ENCODE data around the gene ILK.

The ILK gene

GRCh38 chr11:6638429-6638828 is 34.9 kb downstream of the ILK start:
- DNase-seq: no peak

GRCh38 chr11:6640036-6640984 is 36.7 kb downstream of the ILK start:
- no peak for DNase-seq

GRCh38 chr11:6640985-6641701 is 37.6 kb downstream of the ILK start:
- no peak for DNase-seq

GRCh38 chr11:6642957-6643356 is 39.4 kb downstream of the ILK start:
- DNase-seq: no peak

GRCh38 chr11:6646071-6646470 is 42.5 kb downstream of the ILK start:
- no peak for DNase-seq

GRCh38 chr11:6646576-6646917 is 43.0 kb downstream of the ILK start:
- DNase-seq: no peak

GRCh38 chr11:6646918-6647679 is 43.5 kb downstream of the ILK start:
- peak; percentile 39 for DNase-seq

GRCh38 chr11:6647836-6648235 is 44.3 kb downstream of the ILK start:
- no peak for DNase-seq

GRCh38 chr11:6648501-6648900 is 44.9 kb downstream of the ILK start:
- DNase-seq: no peak

- no peak for DNase-seq
These were observed 46.5 kb downstream of the ILK start for GRCh38 chr11:6650104-6650503.

- no peak for DNase-seq
These were observed 47.4 kb downstream of the ILK start for GRCh38 chr11:6650980-6651379.

GRCh38 chr11:6652182-6652581 is 48.6 kb downstream of the ILK start:
- no peak for DNase-seq

GRCh38 chr11:6653097-6653496 is 49.5 kb downstream of the ILK start:
- no peak for DNase-seq

- DNase-seq: no peak
These were observed 50.1 kb downstream of the ILK start for GRCh38 chr11:6653656-6654055.

- no peak for DNase-seq
These were observed 50.9 kb downstream of the ILK start for GRCh38 chr11:6654281-6655019.

- peak; percentile 38 for DNase-seq
These were observed 51.6 kb downstream of the ILK start for GRCh38 chr11:6655020-6655789.

GRCh38 chr11:6655790-6656583 is 52.4 kb downstream of the ILK start, which contains the start of gene DCHS1:
Gene DCHS1 (minus strand): TSS chr11:6655809. CDS start chr11:6641613, 14,196 bp downstream.
- DNase-seq: no peak

GRCh38 chr11:6656584-6656915 is 53.0 kb downstream of the ILK start:
- no peak for DNase-seq

- DNase-seq: no peak
These were observed 53.4 kb downstream of the ILK start for GRCh38 chr11:6656936-6657335.

GRCh38 chr11:6657346-6657745 is 53.8 kb downstream of the ILK start:
- DNase-seq: no peak

GRCh38 chr11:6658647-6659046 is 55.1 kb downstream of the ILK start:
- DNase-seq: no peak

Measured in CD4-positive, alpha-beta T cell treated with Interleukin-12 subunit alpha and Interleukin-12 subunit beta, for 1 hour (primary cell).